K562 (cell line): Measurements from ENCODE around the gene HARS2. TPM values are rescaled to one million over a fixed set of nuclear protein-coding genes. Genes with fewer than 3 reads are reported as not detected.

Source experiments
- ADNP ChIP-seq: fragments of 200-800 bp; sonication (Bioruptor generic); IDR thresholded peaks from 2 replicates; pipeline ENCODE4 v1.6.1; 2016; ENCODE audit warnings: missing genetic modification characterization, missing compliant biosample characterization
- ARNT ChIP-seq, 2 experiments: fragments of 450-650 bp; IDR thresholded peaks; 2 replicates each; pipeline ENCODE4 v1.6.1; 2016; ENCODE audit warnings: mild to moderate bottlenecking in 1 of 2
- ATF3 ChIP-seq, 2 experiments: fragments of 450-650 bp in 1 of 2; sonication (generic) in 1 of 2; formaldehyde crosslinking in 1 of 2; IDR thresholded peaks in 1 of 2; conservative IDR thresholded peaks in 1 of 2; 2 replicates each; pipeline versions ENCODE4 v1.6.1 to v1.8.1; 2016 to 2023; ENCODE audit warnings: mild to moderate bottlenecking in 2 of 2, moderate library complexity in 2 of 2, inconsistent platforms in 1 of 2, missing genetic modification reagents in 1 of 2
- DACH1 ChIP-seq: fragments of 450-650 bp; IDR thresholded peaks from 2 replicates; pipeline ENCODE4 v1.6.1; 2018; ENCODE audit not compliant: partially characterized antibody
- DPF2 ChIP-seq: fragments of 450-650 bp; IDR thresholded peaks from 2 replicates; pipeline ENCODE4 v1.6.1; 2016
- ETS2 ChIP-seq: IDR thresholded peaks from 2 replicates; pipeline ENCODE4 v1.6.1; 2016; ENCODE audit warnings: borderline replicate concordance, missing genetic modification characterization, mild to moderate bottlenecking, moderate library complexity, missing compliant biosample characterization; ENCODE audit not compliant: poor library complexity, severe bottlenecking
- HDAC2 ChIP-seq: fragments of 450-650 bp; IDR thresholded peaks from 2 replicates; pipeline ENCODE4 v1.6.1; 2016; ENCODE audit warnings: mild to moderate bottlenecking
- HINFP ChIP-seq: fragments of 450-650 bp; conservative IDR thresholded peaks from 2 replicates; pipeline ENCODE4 v1.6.1; 2016; ENCODE audit warnings: missing genetic modification characterization, low read depth, mild to moderate bottlenecking, control low read depth, missing compliant biosample characterization
- HNRNPUL1 ChIP-seq: fragments of 200-400 bp; formaldehyde crosslinking; IDR thresholded peaks from 2 replicates; pipeline ENCODE4 v1.6.1; 2017; ENCODE audit warnings: low read length
- IRF2 ChIP-seq: sonication (generic); formaldehyde crosslinking; IDR thresholded peaks from 2 replicates; pipeline ENCODE4 v1.8.1; 2022; ENCODE audit warnings: mild to moderate bottlenecking, missing genetic modification reagents
- MCM3 ChIP-seq: fragments of 450-650 bp; IDR thresholded peaks from 2 replicates; pipeline ENCODE4 v1.6.1; 2016
- NBN ChIP-seq: fragments of 450-650 bp; IDR thresholded peaks from 2 replicates; pipeline ENCODE4 v1.6.1; 2016; ENCODE audit warnings: low read depth, mild to moderate bottlenecking
- NCOA4 ChIP-seq: fragments of 450-650 bp; IDR thresholded peaks from 2 replicates; pipeline ENCODE4 v1.6.1; 2018; ENCODE audit warnings: mild to moderate bottlenecking; ENCODE audit not compliant: partially characterized antibody
- NFIC ChIP-seq: fragments of 450-650 bp; IDR thresholded peaks from 2 replicates; pipeline ENCODE4 v1.6.1; 2017; ENCODE audit warnings: mild to moderate bottlenecking, inconsistent platforms
- SIRT6 ChIP-seq: IDR thresholded peaks from one replicate; pipeline ENCODE4 v1.6.1; 2012; ENCODE audit warnings: low read depth, mild to moderate bottlenecking, control low read depth, inconsistent platforms, low read length, moderate library complexity
- SMAD4 ChIP-seq: fragments of 250-450 bp; sonication (Bioruptor Pico); conservative IDR thresholded peaks from 2 replicates; pipeline ENCODE4 v1.8.0; 2021; ENCODE audit warnings: inconsistent platforms, mild to moderate bottlenecking, moderate library complexity
- SMARCE1 ChIP-seq: fragments of 450-650 bp; IDR thresholded peaks from 2 replicates; pipeline ENCODE4 v1.7.1; 2016; ENCODE audit warnings: mild to moderate bottlenecking
- SREBF2 ChIP-seq: sonication (generic); formaldehyde crosslinking; IDR thresholded peaks from 2 replicates; pipeline ENCODE4 v1.4.0; 2020; ENCODE audit warnings: mild to moderate bottlenecking, missing genetic modification reagents
- TCF7 ChIP-seq: sonication (generic); IDR thresholded peaks from 2 replicates; pipeline ENCODE4 v1.6.1; 2016; ENCODE audit warnings: antibody characterized with exemption, borderline replicate concordance
- ZC3H4 ChIP-seq: sonication (generic); formaldehyde crosslinking; IDR thresholded peaks from 2 replicates; pipeline ENCODE4 v1.9.0; 2021; ENCODE audit warnings: missing genetic modification reagents, borderline replicate concordance
- ZNF707 ChIP-seq: fragments of 250-450 bp; sonication (Bioruptor Pico); conservative IDR thresholded peaks from 2 replicates; pipeline ENCODE4 v1.8.0; 2022; ENCODE audit warnings: inconsistent platforms, mild to moderate bottlenecking, moderate library complexity
- polyA plus RNA-seq, 8 experiments: library from polyadenylated mRNA; depleted of rRNA in 4 of 8; stranded (reverse) in 5 of 8; unstranded in 3 of 8; fragments of >200 nt; fragmentation: Nextera tagmentation in 2 of 8; fragmentation: Illumina TruSeq in 1 of 8; extraction: Ambion mirVana in 2 of 8; extraction: Trizol in 1 of 8; gene quantifications; 2 replicates each; pipeline versions ENCODE4 v1.2.1 to v1.2.3, GENCODE V29; 2011 to 2014; ENCODE audit warnings: inconsistent platforms in 1 of 8, missing spikeins in 1 of 8
- total RNA-seq, 7 experiments: library from RNA; depleted of rRNA in 6 of 7; stranded (reverse); fragments of >200 nt in 6 of 7; fragmentation: Illumina TruSeq in 2 of 7; extraction: Trizol in 2 of 7; gene quantifications; 2 replicates each; pipeline versions ENCODE4 v1.2.1 to v1.2.3, GENCODE V29; 2011 to 2021; ENCODE audit warnings: low replicate concordance in 1 of 7
- TF ChIP-seq, protein P1 (sequence below): sonication (generic); formaldehyde crosslinking; IDR thresholded peaks from 2 replicates; pipeline ENCODE4 v1.8.0; 2023; ENCODE audit warnings: mild to moderate bottlenecking, missing genetic modification reagents
- TF ChIP-seq, protein P2 (sequence below): fragments of 250-450 bp; sonication (Bioruptor Pico); IDR thresholded peaks from 2 replicates; pipeline ENCODE4 v1.8.0; 2022; ENCODE audit warnings: inconsistent platforms, mild to moderate bottlenecking, moderate library complexity, borderline replicate concordance

HARS2 gene
- total and polyA plus RNA-seq, 9 of the 15 experiments (the other 6 are each of a cell fraction or from before 2014, with no cell fraction given) = 8.5 to 41.6 (median 27.1) TPM

- no peak for TF ChIP-seq HNRNPUL1
- TF ChIP-seq ATF3 (IDR thresholded peaks at IDR 0.05) = peak; percentile 91
- peak; percentile 95 for TF ChIP-seq ATF3 (CRISPR knock-in tag; conservative IDR thresholded peaks at IDR 0.05)
- TF ChIP-seq ZC3H4 = no peak
- no peak; the same call in 1 of the 2 replicates for TF ChIP-seq SMAD4
- TF ChIP-seq MCM3 = no peak
- TF ChIP-seq SMARCE1 = peak; percentile 48
- TF ChIP-seq IRF2 (CRISPR knock-in tag) = no peak
- TF ChIP-seq NFIC = peak; percentile 86
- no peak for TF ChIP-seq ZNF707 (CRISPR knock-in tag)
- no peak for TF ChIP-seq SREBF2
- no peak for TF ChIP-seq HINFP (tag)
- peak; percentile 92; the same call in 1 of the 2 replicates for TF ChIP-seq NBN
- no peak for TF ChIP-seq SIRT6
- no peak for TF ChIP-seq ETS2 (tag)
- no peak; the same call in 1 of the 2 replicates for TF ChIP-seq TCF7
- TF ChIP-seq, protein P1, sequence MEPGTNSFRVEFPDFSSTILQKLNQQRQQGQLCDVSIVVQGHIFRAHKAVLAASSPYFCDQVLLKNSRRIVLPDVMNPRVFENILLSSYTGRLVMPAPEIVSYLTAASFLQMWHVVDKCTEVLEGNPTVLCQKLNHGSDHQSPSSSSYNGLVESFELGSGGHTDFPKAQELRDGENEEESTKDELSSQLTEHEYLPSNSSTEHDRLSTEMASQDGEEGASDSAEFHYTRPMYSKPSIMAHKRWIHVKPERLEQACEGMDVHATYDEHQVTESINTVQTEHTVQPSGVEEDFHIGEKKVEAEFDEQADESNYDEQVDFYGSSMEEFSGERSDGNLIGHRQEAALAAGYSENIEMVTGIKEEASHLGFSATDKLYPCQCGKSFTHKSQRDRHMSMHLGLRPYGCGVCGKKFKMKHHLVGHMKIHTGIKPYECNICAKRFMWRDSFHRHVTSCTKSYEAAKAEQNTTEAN (CRISPR knock-in tag) = no peak; the same call in 1 of the 2 replicates
- no peak for TF ChIP-seq NCOA4
- TF ChIP-seq ADNP (tag) = no peak
- TF ChIP-seq HDAC2 = 0 out of 2 replicates have a peak, but pooled peaks have one; percentile 52
- TF ChIP-seq DACH1 = no peak
- TF ChIP-seq DPF2 = 0 out of 2 replicates have a peak, but pooled peaks have one; percentile 20
- TF ChIP-seq ARNT (IDR thresholded peaks at IDR 0.05) = peak; percentile 23 to 95; a peak in 2 of 4 replicates
- TF ChIP-seq, protein P2, sequence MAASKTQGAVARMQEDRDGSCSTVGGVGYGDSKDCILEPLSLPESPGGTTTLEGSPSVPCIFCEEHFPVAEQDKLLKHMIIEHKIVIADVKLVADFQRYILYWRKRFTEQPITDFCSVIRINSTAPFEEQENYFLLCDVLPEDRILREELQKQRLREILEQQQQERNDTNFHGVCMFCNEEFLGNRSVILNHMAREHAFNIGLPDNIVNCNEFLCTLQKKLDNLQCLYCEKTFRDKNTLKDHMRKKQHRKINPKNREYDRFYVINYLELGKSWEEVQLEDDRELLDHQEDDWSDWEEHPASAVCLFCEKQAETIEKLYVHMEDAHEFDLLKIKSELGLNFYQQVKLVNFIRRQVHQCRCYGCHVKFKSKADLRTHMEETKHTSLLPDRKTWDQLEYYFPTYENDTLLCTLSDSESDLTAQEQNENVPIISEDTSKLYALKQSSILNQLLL (CRISPR knock-in tag) = no peak
These were observed 34.7 kb downstream of the HARS2 start (continued) for GRCh38 chr5:140725799-140726471.
